H1 (cell line): ENCODE measurements around the gene FCN2. TPM values are rescaled to one million over a fixed set of nuclear protein-coding genes. Genes with fewer than 3 reads are reported as not detected.

ENCODE experiments used
- CTCF ChIA-PET: fragments of 300-600 bp; sonication (Branson Sonifier 250); formaldehyde crosslinking; loops from one replicate; lab custom pipeline; 2021; ENCODE audit not compliant: partially characterized antibody; lab: Charles Lee
- POLR2A ChIA-PET: fragments of 300-600 bp; sonication (Branson Sonifier 250); formaldehyde crosslinking; loops from one replicate; lab custom pipeline; 2021; ENCODE audit warnings: inconsistent platforms; ENCODE audit not compliant: partially characterized antibody; lab: Charles Lee
- DNase-seq, 2 experiments: peaks; one replicate each; pipeline versions ENCODE4 v3.0.0 to v3.0.0-alpha.2; 2010 to 2022; ENCODE audit warnings: low spot score in 2 of 2, low read depth in 1 of 2, mixed read lengths in 1 of 2
- FAIRE-seq: peaks from 2 replicates; lab custom pipeline; 2011; peaks lifted over from hg19 to GRCh38; lab: Jason Lieb, UNC
- H2AFZ ChIP-seq: 2 replicates; pipeline ENCODE4 v1.8.1; 2012; ENCODE audit warnings: low read length, inconsistent platforms
- H2AK5ac ChIP-seq: 2 replicates; pipeline ENCODE4 v1.6.1; 2013; ENCODE audit warnings: low read depth, low read length
- H2BK120ac ChIP-seq: replicated peaks from 2 replicates; pipeline ENCODE3; 2013; ENCODE audit warnings: low read depth, low read length, inconsistent platforms
- H2BK12ac ChIP-seq: 2 replicates; pipeline ENCODE4 v1.6.1; 2013; ENCODE audit warnings: low read depth, low read length
- H2BK15ac ChIP-seq: 2 replicates; pipeline ENCODE4 v1.6.1; 2013; ENCODE audit warnings: low read length
- H2BK20ac ChIP-seq: 2 replicates; pipeline ENCODE4 v1.6.1; 2013; ENCODE audit warnings: low read length
- H2BK5ac ChIP-seq: 2 replicates; pipeline ENCODE4 v1.6.1; 2013; ENCODE audit warnings: low read depth, low read length
- H3K14ac ChIP-seq: 2 replicates; pipeline ENCODE4 v1.6.1; 2013; ENCODE audit warnings: inconsistent platforms; ENCODE audit not compliant: insufficient read length
- H3K18ac ChIP-seq: 2 replicates; pipeline ENCODE4 v1.6.1; 2013; ENCODE audit warnings: low read length; ENCODE audit errors: extremely low read depth
- H3K23ac ChIP-seq: 2 replicates; pipeline ENCODE4 v1.6.1; 2013; ENCODE audit warnings: inconsistent platforms; ENCODE audit not compliant: insufficient read length
- H3K23me2 ChIP-seq: 2 replicates; pipeline ENCODE4 v1.6.1; 2013; ENCODE audit warnings: low read depth, low read length
- H3K27ac ChIP-seq: 2 replicates; pipeline ENCODE4 v1.6.1; 2011; ENCODE audit warnings: low read depth, low read length, inconsistent platforms
- H3K27me3 ChIP-seq, 4 experiments: replicated peaks in 1 of 4; 1 replicate in 1 of 4; 2 replicates in 3 of 4; pipeline versions ENCODE4 v1.6.1 to v1.8.1; 2011 to 2013; ENCODE audit warnings: low read length in 3 of 4, mild to moderate bottlenecking in 3 of 4, inconsistent platforms in 2 of 4, mixed read lengths in 2 of 4, moderate library complexity in 1 of 4; ENCODE audit not compliant: control insufficient read depth in 3 of 4, insufficient read depth in 3 of 4; ENCODE audit errors: extremely low read depth in 1 of 4
- H3K36me3 ChIP-seq, 4 experiments: 2 replicates each; pipeline versions ENCODE4 v1.6.1 to v1.8.1; 2011 to 2013; ENCODE audit warnings: mild to moderate bottlenecking in 4 of 4, low read length in 3 of 4, moderate library complexity in 2 of 4, control low read depth in 1 of 4, inconsistent platforms in 1 of 4; ENCODE audit not compliant: insufficient read depth in 4 of 4, control insufficient read depth in 2 of 4
- H3K4ac ChIP-seq: replicated peaks from 2 replicates; pipeline ENCODE3; 2013; ENCODE audit warnings: low read length, low read depth, mixed read lengths, inconsistent platforms; ENCODE audit not compliant: insufficient read length
- H3K4me1 ChIP-seq, 4 experiments: replicated peaks in 1 of 4; 1 replicate in 1 of 4; 2 replicates in 3 of 4; pipeline versions ENCODE4 v1.6.1 to v1.8.1; 2011 to 2013; ENCODE audit warnings: low read length in 3 of 4, inconsistent platforms in 2 of 4, mixed read lengths in 1 of 4; ENCODE audit not compliant: insufficient read depth in 4 of 4, control insufficient read depth in 3 of 4
- H3K4me2 ChIP-seq, 2 experiments: 2 replicates each; pipeline versions ENCODE4 v1.6.1 to v1.8.1; 2011 to 2013; ENCODE audit warnings: low read depth in 2 of 2, low read length in 2 of 2, control low read depth in 1 of 2, inconsistent platforms in 1 of 2, mild to moderate bottlenecking in 1 of 2; ENCODE audit not compliant: insufficient read depth in 1 of 2
- H3K4me3 ChIP-seq, 4 experiments: fragments of 200-600, 300-600 bp in 1 of 4; sonication (generic), shearing (Covaris generic), sonication (Bioruptor Twin) in 1 of 4; 2 replicates each; pipeline versions ENCODE4 v1.5.1 to v1.8.1; 2011 to 2016; ENCODE audit warnings: low read length in 4 of 4, low read depth in 3 of 4, control low read depth in 2 of 4, inconsistent platforms in 2 of 4, mild to moderate bottlenecking in 2 of 4, mixed read lengths in 1 of 4, moderate library complexity in 1 of 4; ENCODE audit not compliant: insufficient read depth in 2 of 4; ENCODE audit errors: extremely low read depth in 1 of 4
- H3K56ac ChIP-seq: replicated peaks from 2 replicates; pipeline ENCODE3; 2013; ENCODE audit warnings: low read depth, mild to moderate bottlenecking, mixed read lengths, low read length, inconsistent platforms; ENCODE audit not compliant: insufficient read length
- H3K79me1 ChIP-seq: 2 replicates; pipeline ENCODE4 v1.6.1; 2013; ENCODE audit warnings: low read depth, low read length, control low read depth
- H3K79me2 ChIP-seq, 2 experiments: 2 replicates each; pipeline versions ENCODE4 v1.6.1 to v1.8.1; 2012 to 2013; ENCODE audit warnings: low read length in 2 of 2, mild to moderate bottlenecking in 2 of 2, inconsistent platforms in 1 of 2; ENCODE audit not compliant: insufficient read depth in 2 of 2, control insufficient read depth in 1 of 2
- H3K9ac ChIP-seq, 4 experiments: replicated peaks in 1 of 4; 1 replicate in 1 of 4; 2 replicates in 3 of 4; pipeline versions ENCODE4 v1.6.1 to v1.8.1; 2011 to 2013; ENCODE audit warnings: low read depth in 3 of 4, low read length in 3 of 4, control low read depth in 2 of 4, mild to moderate bottlenecking in 2 of 4, moderate library complexity in 2 of 4, inconsistent platforms in 1 of 4; ENCODE audit errors: extremely low read depth in 1 of 4
- H3K9me3 ChIP-seq, 2 experiments: 2 replicates each; pipeline versions ENCODE4 v1.6.1 to v1.8.1; 2012 to 2013; ENCODE audit warnings: mild to moderate bottlenecking in 2 of 2, moderate library complexity in 2 of 2, control low read depth in 1 of 2, inconsistent platforms in 1 of 2, low read depth in 1 of 2, low read length in 1 of 2, mixed read lengths in 1 of 2; ENCODE audit not compliant: insufficient read depth in 2 of 2
- H4K20me1 ChIP-seq, 2 experiments: replicated peaks in 1 of 2; 2 replicates each; pipeline versions ENCODE3 to v1.8.1; 2011 to 2013; ENCODE audit warnings: inconsistent platforms in 2 of 2, low read length in 2 of 2, mild to moderate bottlenecking in 1 of 2; ENCODE audit not compliant: insufficient read depth in 2 of 2, control insufficient read depth in 1 of 2
- H4K5ac ChIP-seq: 2 replicates; pipeline ENCODE4 v1.6.1; 2013; ENCODE audit warnings: low read length, low read depth, mixed read lengths, inconsistent platforms; ENCODE audit not compliant: insufficient read length
- H4K8ac ChIP-seq: 2 replicates; pipeline ENCODE4 v1.8.0; 2013; ENCODE audit warnings: mild to moderate bottlenecking, moderate library complexity, low read length, inconsistent platforms; ENCODE audit not compliant: insufficient read depth; ENCODE audit errors: extremely low read depth
- H4K91ac ChIP-seq: replicated peaks from 2 replicates; pipeline ENCODE3; 2013; ENCODE audit warnings: low read length, mixed read lengths, inconsistent platforms; ENCODE audit not compliant: insufficient read length
- CEBPB ChIP-seq: IDR thresholded peaks from 2 replicates; pipeline ENCODE4 v1.6.1; 2012; ENCODE audit warnings: low read depth, low read length
- FOSL1 ChIP-seq: IDR thresholded peaks from 2 replicates; pipeline ENCODE4 v1.6.1; 2011; ENCODE audit warnings: mild to moderate bottlenecking, low read depth, low read length, moderate library complexity; ENCODE audit not compliant: insufficient read depth
- HDAC2 ChIP-seq, 2 experiments: fragments of 300-600 bp in 1 of 2; sonication (generic) in 1 of 2; IDR thresholded peaks; 2 replicates each; pipeline ENCODE4 v1.6.1; 2011 to 2012; ENCODE audit warnings: low read depth in 2 of 2, low read length in 2 of 2, mild to moderate bottlenecking in 2 of 2, moderate library complexity in 2 of 2, borderline replicate concordance in 1 of 2, inconsistent platforms in 1 of 2
- SIRT6 ChIP-seq: IDR thresholded peaks from one replicate; pipeline ENCODE4 v1.7.1; 2012; ENCODE audit warnings: low read length, inconsistent platforms
- WGBS, 2 experiments: shearing (Covaris generic) in 1 of 2; methylation state at CpG; one replicate each; pipeline versions ENCODE4 v1.1.6 to v1.1.7; 2013 to 2015; ENCODE audit warnings: low lambda C conversion rate in 2 of 2, mixed read lengths in 2 of 2, inconsistent platforms in 1 of 2, low coverage in 1 of 2, missing lambda C conversion rate in 1 of 2; ENCODE audit not compliant: insufficient replicate concordance in 2 of 2, insufficient coverage in 1 of 2, insufficient read length in 1 of 2; ENCODE audit errors: extremely low coverage in 1 of 2, missing lambda C conversion rate in 1 of 2; 5-methylcytosine and 5-hydroxymethylcytosine counted together
- polyA plus RNA-seq, 7 experiments: library from polyadenylated mRNA; depleted of rRNA in 3 of 7; stranded (reverse) in 5 of 7; unstranded in 2 of 7; fragments of >200 nt in 5 of 7; fragments of 200-250 nt in 2 of 7; gene quantifications; 1 replicate in 5 of 7; 2 replicates in 1 of 7; 4 replicates in 1 of 7; pipeline versions ENCODE4 v1.2.1 to v1.2.3, GENCODE V29; 2011 to 2013; ENCODE audit warnings: missing spikeins in 2 of 7, mixed read lengths in 2 of 7
- total RNA-seq: library from RNA; stranded (reverse); fragmentation: NEBNext Ultra II Directional; extraction: Animal tissue kit (Norgen Biotek cat#: 25700); gene quantifications from 2 replicates; pipeline ENCODE4 v1.2.1, GENCODE V29; 2021

FCN2 gene
- total and polyA plus RNA-seq, 2 of the 8 experiments (the other 6 are each of a cell fraction or from before 2014, with no cell fraction given) = not detected

DNA sequence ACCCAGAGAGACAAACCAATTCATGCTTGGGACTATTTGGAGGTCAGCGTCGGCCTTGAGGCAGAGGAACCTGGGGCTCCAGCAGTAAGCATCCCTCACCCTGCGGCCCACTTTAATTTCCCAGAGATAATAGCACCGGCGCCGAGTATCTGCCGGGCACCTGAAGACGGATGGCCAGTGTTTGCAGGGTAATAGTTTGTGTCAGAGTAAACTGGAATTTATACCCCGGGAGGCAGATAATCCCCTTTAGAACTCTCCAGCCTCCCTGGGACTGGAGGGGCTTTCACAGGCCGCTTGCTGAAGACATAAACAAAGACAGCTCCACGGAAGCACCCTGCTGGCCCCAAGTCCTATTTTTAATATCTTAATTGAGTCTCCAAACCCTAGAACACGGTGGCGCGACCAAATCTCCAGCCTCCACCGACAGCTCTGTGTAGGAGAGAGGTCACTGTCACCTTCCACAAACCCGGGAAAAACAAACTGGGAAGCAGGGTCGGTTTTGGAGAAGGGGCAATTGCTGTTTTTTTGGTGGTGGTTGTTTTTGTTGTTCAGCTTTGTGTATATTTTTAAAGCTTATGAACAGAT, 54.5 kb downstream of the FCN2 start:
- no peak for DNase-seq
- TF ChIP-seq SIRT6 (no peak), FOSL1 (no peak), CEBPB (no peak), HDAC2 (IDR thresholded peaks at IDR 0.05; ENCODE audit: borderline replicate concordance in 1 of 2, low read depth in 2 of 2, low read length in 2 of 2) (no peak)
- 76% methylated on average over 17 of the region's 17 CpGs; no CpG with 5 or more reads in 1 of the 2 experiments for WGBS, 2 experiments
- H3K18ac ChIP-seq = no peak overlapping the region
- H2AFZ ChIP-seq = no peak overlapping the region
- H3K4me3 ChIP-seq = no peak overlapping the region
- H4K8ac ChIP-seq = no peak overlapping the region; the same call in 1 of the 2 replicates
- H2BK5ac ChIP-seq = no peak overlapping the region
- no peak overlapping the region for H2BK15ac ChIP-seq
- H3K27me3 ChIP-seq = no peaks in the 10 kb centered on the region
- H3K36me3 ChIP-seq = no peaks in the 10 kb centered on the region
- H3K14ac ChIP-seq = no peak overlapping the region
- no peak overlapping the region for H4K5ac ChIP-seq
- no peak overlapping the region for H2BK120ac ChIP-seq
- H3K4me1 ChIP-seq = peaks cover 0 to 7% (median 3%) of the 10 kb centered on the region in 4 experiments; a peak in 4 of 7 replicates
- H3K79me1 ChIP-seq = no peaks in the 10 kb centered on the region
- no peak overlapping the region for H3K27ac ChIP-seq
- H3K4me2 ChIP-seq = no peak overlapping the region
- H3K9me3 ChIP-seq = no peaks in the 10 kb centered on the region
- H3K23me2 ChIP-seq = no peaks in the 10 kb centered on the region
- no peak overlapping the region for H2BK12ac ChIP-seq
- H3K23ac ChIP-seq = no peak overlapping the region
- no peaks in the 10 kb centered on the region for H4K20me1 ChIP-seq
- no peaks in the 10 kb centered on the region for H3K79me2 ChIP-seq
- ChIA-PET CTCF (interaction anchor here (0.8 to 1.2 kb wide), 3 partner anchors 9 to 246 kb away, joined by 3 to 5 read pairs (median 4); no protein-coding TSS in a partner anchor), POLR2A (no interaction called here)
- FAIRE-seq = no peak
- H2AK5ac ChIP-seq = no peak overlapping the region
- H3K56ac ChIP-seq = no peak overlapping the region
- H3K4ac ChIP-seq = no peak overlapping the region
- no peak overlapping the region for H4K91ac ChIP-seq
- H3K9ac ChIP-seq = no peak overlapping the region
- H2BK20ac ChIP-seq = no peak overlapping the region
